ENCODE measurements around the gene GPR32. TPM values are rescaled to one million over a fixed set of nuclear protein-coding genes. Genes with fewer than 3 reads are reported as not detected.
"Not testable (repeated sequence)": the region's sequence is repeated elsewhere in the genome, so short reads cannot be mapped to it uniquely, and the experiment has no call there.

GPR32 gene
- total and polyA plus RNA-seq, 2 donors from 2014 or later, result not detected

DNA sequence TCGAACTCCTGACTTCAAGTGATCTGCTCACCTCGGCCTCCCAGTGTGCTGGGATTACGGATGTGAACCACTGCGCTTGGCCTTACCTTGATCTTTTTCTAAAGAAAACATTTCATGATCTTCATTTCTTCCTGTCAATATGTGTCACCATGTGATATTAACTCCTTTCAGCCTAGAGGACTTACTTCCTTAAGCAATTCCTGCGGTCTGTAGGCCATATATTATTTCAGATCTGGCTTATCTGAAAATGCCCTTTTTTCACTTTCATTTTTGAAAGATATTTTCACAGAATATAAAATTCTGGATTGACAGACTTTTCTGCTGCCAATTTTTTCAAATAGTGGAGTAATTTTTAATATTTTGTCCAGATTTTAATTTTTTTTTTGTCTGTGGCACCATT lies 2.0 kb upstream of the GPR32 start:
- DNase-seq, result no peak
- Histone ChIP-seq H3K27ac (ENCODE audit: low read depth in 2 of 2, low read length in 2 of 2) (no peak overlapping the region), H3K4me3 (ENCODE audit: low read length in 3 of 3) (no peak overlapping the region), H3K9ac (ENCODE audit: low read length in 3 of 3) (no peak overlapping the region), H3K36me3 (ENCODE audit: control insufficient read depth in 2 of 3, insufficient read depth in 3 of 3, low read length in 3 of 3) (no peaks in the 10 kb centered on the region), H3K27me3 (ENCODE audit: control insufficient read depth, insufficient read depth, low read length) (no peaks in the 10 kb centered on the region), H3K9me3 (ENCODE audit: control insufficient read depth in 2 of 3, insufficient read depth in 1 of 3, low read length in 3 of 3) (peaks cover 0 to 2% (median 0%) of the 10 kb centered on the region in 3 donors), H3K4me1 (ENCODE audit: control insufficient read depth in 2 of 3, insufficient read depth in 2 of 3, low read depth in 1 of 3, low read length in 3 of 3) (no peaks in the 10 kb centered on the region)
- FAIRE-seq, result no peak
- intact Hi-C loops (cut with DNase I), result no loop called here
- TF ChIP-seq, protein P1, sequence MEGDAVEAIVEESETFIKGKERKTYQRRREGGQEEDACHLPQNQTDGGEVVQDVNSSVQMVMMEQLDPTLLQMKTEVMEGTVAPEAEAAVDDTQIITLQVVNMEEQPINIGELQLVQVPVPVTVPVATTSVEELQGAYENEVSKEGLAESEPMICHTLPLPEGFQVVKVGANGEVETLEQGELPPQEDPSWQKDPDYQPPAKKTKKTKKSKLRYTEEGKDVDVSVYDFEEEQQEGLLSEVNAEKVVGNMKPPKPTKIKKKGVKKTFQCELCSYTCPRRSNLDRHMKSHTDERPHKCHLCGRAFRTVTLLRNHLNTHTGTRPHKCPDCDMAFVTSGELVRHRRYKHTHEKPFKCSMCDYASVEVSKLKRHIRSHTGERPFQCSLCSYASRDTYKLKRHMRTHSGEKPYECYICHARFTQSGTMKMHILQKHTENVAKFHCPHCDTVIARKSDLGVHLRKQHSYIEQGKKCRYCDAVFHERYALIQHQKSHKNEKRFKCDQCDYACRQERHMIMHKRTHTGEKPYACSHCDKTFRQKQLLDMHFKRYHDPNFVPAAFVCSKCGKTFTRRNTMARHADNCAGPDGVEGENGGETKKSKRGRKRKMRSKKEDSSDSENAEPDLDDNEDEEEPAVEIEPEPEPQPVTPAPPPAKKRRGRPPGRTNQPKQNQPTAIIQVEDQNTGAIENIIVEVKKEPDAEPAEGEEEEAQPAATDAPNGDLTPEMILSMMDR (IDR thresholded peaks at IDR 0.05; ENCODE audit: borderline replicate concordance, extremely low read depth, insufficient read depth), result no peak

DNA sequence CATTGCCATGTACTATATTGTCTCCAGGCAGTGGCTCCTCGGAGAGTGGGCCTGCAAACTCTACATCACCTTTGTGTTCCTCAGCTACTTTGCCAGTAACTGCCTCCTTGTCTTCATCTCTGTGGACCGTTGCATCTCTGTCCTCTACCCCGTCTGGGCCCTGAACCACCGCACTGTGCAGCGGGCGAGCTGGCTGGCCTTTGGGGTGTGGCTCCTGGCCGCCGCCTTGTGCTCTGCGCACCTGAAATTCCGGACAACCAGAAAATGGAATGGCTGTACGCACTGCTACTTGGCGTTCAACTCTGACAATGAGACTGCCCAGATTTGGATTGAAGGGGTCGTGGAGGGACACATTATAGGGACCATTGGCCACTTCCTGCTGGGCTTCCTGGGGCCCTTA lies 624 bp downstream of the GPR32 start:
- Histone ChIP-seq H3K4me1 (ENCODE audit: control insufficient read depth in 2 of 3, insufficient read depth in 2 of 3, low read depth in 1 of 3, low read length in 3 of 3) (no peaks in the 10 kb centered on the region), H3K4me3 (ENCODE audit: low read length in 3 of 3) (no peak overlapping the region), H3K9ac (ENCODE audit: low read length in 3 of 3) (no peak overlapping the region), H3K27me3 (ENCODE audit: control insufficient read depth, insufficient read depth, low read length) (no peaks in the 10 kb centered on the region), H3K36me3 (ENCODE audit: control insufficient read depth in 2 of 3, insufficient read depth in 3 of 3, low read length in 3 of 3) (no peaks in the 10 kb centered on the region), H3K27ac (ENCODE audit: low read depth in 2 of 2, low read length in 2 of 2) (no peak overlapping the region), H3K9me3 (ENCODE audit: control insufficient read depth in 2 of 3, insufficient read depth in 1 of 3, low read length in 3 of 3) (peaks cover 0 to 2% (median 0%) of the 10 kb centered on the region in 3 donors)
- intact Hi-C loops (cut with DNase I), result no loop called here
- TF ChIP-seq, protein P1 (IDR thresholded peaks at IDR 0.05; ENCODE audit: borderline replicate concordance, extremely low read depth, insufficient read depth), result no peak
- DNase-seq (no peak), FAIRE-seq (no peak)

DNA sequence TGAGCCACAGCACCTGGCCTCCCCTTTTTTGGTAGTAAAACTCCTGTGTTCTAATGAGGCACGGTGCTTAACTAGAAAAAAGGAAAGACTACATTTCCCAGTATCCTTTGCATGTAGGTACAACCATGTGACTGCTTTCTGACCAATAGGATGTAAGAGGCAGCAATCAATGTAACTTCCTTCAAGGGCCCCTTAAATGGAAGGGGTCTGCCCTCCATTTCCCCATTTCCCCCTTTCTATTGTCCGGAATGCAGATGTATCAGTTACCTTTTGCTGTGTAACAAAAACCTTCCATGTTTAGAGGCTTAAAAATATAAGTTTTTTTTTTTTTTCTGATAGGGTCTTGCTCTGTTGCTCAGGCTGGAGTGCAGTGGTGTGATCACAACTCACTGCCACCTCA lies 2.2 kb downstream of the GPR32 start:
- Histone ChIP-seq H3K4me1 (ENCODE audit: control insufficient read depth in 2 of 3, insufficient read depth in 2 of 3, low read depth in 1 of 3, low read length in 3 of 3) (no peaks in the 10 kb centered on the region), H3K9me3 (ENCODE audit: control insufficient read depth in 2 of 3, insufficient read depth in 1 of 3, low read length in 3 of 3) (peaks cover 0 to 2% (median 0%) of the 10 kb centered on the region in 3 donors), H3K27ac (ENCODE audit: low read depth in 2 of 2, low read length in 2 of 2) (no peak overlapping the region), H3K27me3 (ENCODE audit: control insufficient read depth, insufficient read depth, low read length) (peaks cover 2% of the 10 kb centered on the region), H3K36me3 (ENCODE audit: control insufficient read depth in 2 of 3, insufficient read depth in 3 of 3, low read length in 3 of 3) (no peaks in the 10 kb centered on the region), H3K9ac (ENCODE audit: low read length in 3 of 3) (no peak overlapping the region), H3K4me3 (ENCODE audit: low read length in 3 of 3) (no peak overlapping the region)
- intact Hi-C loops (cut with DNase I), result no loop called here
- no peak for FAIRE-seq
- TF ChIP-seq, protein P1 (IDR thresholded peaks at IDR 0.05; ENCODE audit: borderline replicate concordance, extremely low read depth, insufficient read depth), result no peak
- DNase-seq, result no peak

DNA sequence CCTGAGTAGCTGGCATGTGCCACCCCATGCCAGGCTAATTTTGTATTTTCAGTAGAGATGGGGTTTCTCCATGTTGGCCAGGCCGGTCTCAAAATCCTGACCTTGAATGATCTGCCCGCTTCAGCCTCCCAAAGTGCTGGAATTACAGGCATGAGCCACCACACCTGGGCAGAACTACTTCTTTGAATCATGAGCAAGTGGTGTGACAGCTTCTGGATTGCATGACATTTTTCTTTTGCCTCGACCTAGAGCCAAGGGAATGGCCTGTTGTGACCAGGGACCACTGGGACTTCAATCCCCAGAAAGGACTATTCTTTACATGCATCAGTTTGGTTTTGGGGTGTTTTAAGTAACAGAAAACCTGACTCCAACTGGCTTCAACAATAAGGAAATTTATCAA lies 2.6 kb downstream of the GPR32 start:
- H3K9ac ChIP-seq (ENCODE audit: low read length in 3 of 3), result not testable (repeated sequence)

DNA sequence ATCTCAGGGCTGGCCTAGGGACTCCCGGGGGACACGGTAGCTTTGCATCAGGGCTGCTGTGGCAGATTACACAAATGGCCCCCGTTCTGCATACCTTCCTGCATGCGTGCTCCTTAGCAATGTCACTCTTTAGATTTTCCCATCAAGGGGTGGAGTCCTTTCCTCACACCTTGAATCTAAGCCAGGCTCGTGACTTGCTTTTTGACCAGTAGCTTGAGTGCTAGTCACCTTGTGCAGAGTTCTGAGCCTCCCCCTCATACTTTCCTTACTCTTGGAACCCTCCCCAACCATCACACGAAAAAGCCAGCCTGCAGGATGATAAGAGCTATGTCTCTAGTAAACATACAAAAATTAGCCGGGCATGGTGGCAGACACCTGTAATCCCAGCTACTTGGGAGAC lies 3.2 kb downstream of the GPR32 start:
- FAIRE-seq; H3K4me3 ChIP-seq (ENCODE audit: low read length in 3 of 3); H3K4me1 ChIP-seq (ENCODE audit: control insufficient read depth in 2 of 3, insufficient read depth in 2 of 3, low read depth in 1 of 3, low read length in 3 of 3); H3K9ac ChIP-seq (ENCODE audit: low read length in 3 of 3); H3K27ac ChIP-seq (ENCODE audit: low read depth in 2 of 2, low read length in 2 of 2); H3K9me3 ChIP-seq (ENCODE audit: control insufficient read depth in 2 of 3, insufficient read depth in 1 of 3, low read length in 3 of 3); H3K27me3 ChIP-seq (ENCODE audit: control insufficient read depth, insufficient read depth, low read length); DNase-seq; H3K36me3 ChIP-seq (ENCODE audit: control insufficient read depth in 2 of 3, insufficient read depth in 3 of 3, low read length in 3 of 3); intact Hi-C loops (cut with DNase I): not testable (repeated sequence)

More for the DNA sequence above, 2.6 kb downstream of the GPR32 start:
- H3K27me3 ChIP-seq (ENCODE audit: control insufficient read depth, insufficient read depth, low read length); H3K9me3 ChIP-seq (ENCODE audit: control insufficient read depth in 2 of 3, insufficient read depth in 1 of 3, low read length in 3 of 3); H3K27ac ChIP-seq (ENCODE audit: low read depth in 2 of 2, low read length in 2 of 2); FAIRE-seq; H3K4me3 ChIP-seq (ENCODE audit: low read length in 3 of 3); intact Hi-C loops (cut with DNase I); H3K36me3 ChIP-seq (ENCODE audit: control insufficient read depth in 2 of 3, insufficient read depth in 3 of 3, low read length in 3 of 3); DNase-seq; H3K4me1 ChIP-seq (ENCODE audit: control insufficient read depth in 2 of 3, insufficient read depth in 2 of 3, low read depth in 1 of 3, low read length in 3 of 3): not testable (repeated sequence)
